A673 (cell line): ENCODE results near the gene AGTPBP1. TPM values are rescaled to one million over a fixed set of nuclear protein-coding genes. Genes with fewer than 3 reads are reported as not detected.

Experiments
- BruUV-seq: library from RNA; stranded (reverse); fragments of 400-500 nt; replicated peaks from 2 replicates; lab custom pipeline; 2021; lab: Mats Ljungman, UMichigan
- CTCF ChIA-PET: fragments of 300-600 bp; sonication (Branson Sonifier 250); formaldehyde crosslinking; loops from one replicate; lab custom pipeline; 2022; ENCODE audit warnings: antibody characterized with exemption; lab: Charles Lee
- POLR2A ChIA-PET: fragments of 300-600 bp; sonication (Branson Sonifier 250); formaldehyde crosslinking; loops from one replicate; lab custom pipeline; 2022; ENCODE audit warnings: antibody characterized with exemption; ENCODE audit not compliant: low non-redundant PET; lab: Charles Lee
- DNase-seq: peaks from one replicate; pipeline ENCODE4 v3.0.0-alpha.2; 2015; ENCODE audit warnings: low spot score
- H3K27ac ChIP-seq: fragments of 200-600 bp; sonication (generic); 2 replicates; pipeline ENCODE4 v1.5.1; 2016; ENCODE audit warnings: mixed run types, low read depth, mild to moderate bottlenecking, mixed read lengths, antibody characterized with exemption, low read length; ENCODE audit not compliant: poor library complexity, severe bottlenecking
- H3K27me3 ChIP-seq: fragments of 200-600 bp; sonication (generic); replicated peaks from 2 replicates; pipeline ENCODE4 v1.6.1; 2017; ENCODE audit warnings: mixed run types, low read depth, mild to moderate bottlenecking, mixed read lengths, antibody characterized with exemption, low read length; ENCODE audit not compliant: insufficient read depth, poor library complexity
- H3K36me3 ChIP-seq: fragments of 200-600 bp; sonication (generic); 2 replicates; pipeline ENCODE4 v1.6.1; 2016; ENCODE audit warnings: mixed run types, mild to moderate bottlenecking, mixed read lengths, antibody characterized with exemption, low read length; ENCODE audit not compliant: insufficient read depth, poor library complexity, severe bottlenecking
- H3K4me1 ChIP-seq: fragments of 200-600 bp; sonication (generic); 2 replicates; pipeline ENCODE4 v1.6.1; 2017; ENCODE audit warnings: mixed run types, mild to moderate bottlenecking, mixed read lengths, antibody characterized with exemption, low read length; ENCODE audit not compliant: insufficient read depth, poor library complexity, severe bottlenecking
- H3K4me3 ChIP-seq: fragments of 200-600 bp; sonication (generic); 2 replicates; pipeline ENCODE4 v1.5.1; 2016; ENCODE audit warnings: low read depth, mixed run types, mild to moderate bottlenecking, mixed read lengths, low read length; ENCODE audit not compliant: poor library complexity, severe bottlenecking
- H3K9me3 ChIP-seq: fragments of 200-600 bp; sonication (generic); 2 replicates; pipeline ENCODE4 v1.6.1; 2016; ENCODE audit warnings: mixed run types, low read depth, mild to moderate bottlenecking, mixed read lengths, antibody characterized with exemption, low read length; ENCODE audit not compliant: poor library complexity, severe bottlenecking
- CTCF ChIP-seq: fragments of 300-800, 200-600 bp; sonication (generic); conservative IDR thresholded peaks from 2 replicates; pipeline ENCODE4 v1.5.1; 2017; ENCODE audit warnings: low read depth, mild to moderate bottlenecking, antibody characterized with exemption, low read length, moderate library complexity, mixed read lengths
- EZH2 ChIP-seq: fragments of 200-600 bp; sonication (generic); IDR thresholded peaks from 2 replicates; pipeline ENCODE4 v1.6.1; 2017; ENCODE audit warnings: borderline replicate concordance, low read depth, mild to moderate bottlenecking, mixed read lengths, antibody characterized with exemption, low read length; ENCODE audit not compliant: poor library complexity, severe bottlenecking
- intact Hi-C: fragments of 100-400 bp; cut with micrococcal nuclease; formaldehyde crosslinking; loops from one replicate; pipeline ENCODE4 v1.10.0; 2022; ENCODE audit not compliant: unreplicated experiment
- total RNA-seq: library from RNA; stranded (reverse); gene quantifications from 2 replicates; pipeline ENCODE4 v1.2.3, GENCODE V29; 2021

The AGTPBP1 gene
- total RNA-seq, 1 experiment from 2014 or later = 24.7 TPM

GRCh38 chr9:85658716-85659115, 83.0 kb downstream of the AGTPBP1 start:
- Histone ChIP-seq H3K27me3 (no peaks in the 10 kb centered on the region), H3K4me1 (peaks cover 9% of the 10 kb centered on the region), H3K36me3 (no peaks in the 10 kb centered on the region), H3K4me3 (no peak overlapping the region), H3K9me3 (no peaks in the 10 kb centered on the region), H3K27ac (no peak overlapping the region)
- POLR2A ChIA-PET = interaction anchor here (0.6 kb wide), 1 partner anchor 1441 kb away, joined by 3 read pairs; no protein-coding TSS in a partner anchor
- CTCF ChIA-PET = interaction anchor here (0.6 kb wide), 1 partner anchor 49 kb away, joined by 3 read pairs; no protein-coding TSS in a partner anchor
- no TSS peak for BruUV-seq
- DNase-seq = no peak
- TF ChIP-seq CTCF (no peak), EZH2 (no peak)
- intact Hi-C loops = no loop called here

- H3K27ac ChIP-seq = no peak overlapping the region
- H3K4me3 ChIP-seq = no peak overlapping the region
- BruUV-seq = no TSS peak
- intact Hi-C loops = no loop called here
- no peaks in the 10 kb centered on the region for H3K27me3 ChIP-seq
- POLR2A ChIA-PET = no interaction called here
- H3K36me3 ChIP-seq = no peaks in the 10 kb centered on the region
- TF ChIP-seq CTCF (no peak), EZH2 (no peak)
- DNase-seq = no peak
- H3K9me3 ChIP-seq = no peaks in the 10 kb centered on the region
- no peaks in the 10 kb centered on the region for H3K4me1 ChIP-seq
- CTCF ChIA-PET = no interaction called here
Observed at GRCh38 chr9:85653153-85653552, 88.6 kb downstream of the AGTPBP1 start.

GRCh38 chr9:85647571-85647970, 94.2 kb downstream of the AGTPBP1 start:
- intact Hi-C loops = no loop called here
- Histone ChIP-seq H3K4me3 (no peak overlapping the region), H3K27me3 (no peaks in the 10 kb centered on the region), H3K27ac (no peak overlapping the region), H3K4me1 (no peaks in the 10 kb centered on the region), H3K9me3 (no peaks in the 10 kb centered on the region), H3K36me3 (no peaks in the 10 kb centered on the region)
- ChIA-PET POLR2A (no interaction called here), CTCF (no interaction called here)
- BruUV-seq = no TSS peak
- DNase-seq = no peak
- TF ChIP-seq CTCF (no peak), EZH2 (no peak)
